Muscle layer of colon (tissue), 2 donors: ENCODE data around the gene OR12D1.

Experiments used
- H3K27ac ChIP-seq: one replicate; pipeline ENCODE4 v1.7.0; 2013; ENCODE audit warnings: low read depth, mild to moderate bottlenecking, low read length, moderate library complexity
- H3K27me3 ChIP-seq, 2 donors: one replicate each; pipeline ENCODE4 v1.7.0; 2013; ENCODE audit warnings: low read length in 2 of 2, mild to moderate bottlenecking in 2 of 2; ENCODE audit not compliant: insufficient read depth in 2 of 2, control insufficient read depth in 1 of 2
- H3K36me3 ChIP-seq: one replicate; pipeline ENCODE4 v1.7.0; 2013; ENCODE audit warnings: mild to moderate bottlenecking, low read length; ENCODE audit not compliant: insufficient read depth
- H3K4me1 ChIP-seq: one replicate; pipeline ENCODE4 v1.7.0; 2013; ENCODE audit warnings: mild to moderate bottlenecking, low read length; ENCODE audit not compliant: insufficient read depth
- H3K4me3 ChIP-seq, 2 donors: one replicate each; pipeline ENCODE4 v1.7.0; 2013; ENCODE audit warnings: low read length in 2 of 2, low read depth in 1 of 2, mild to moderate bottlenecking in 1 of 2, moderate library complexity in 1 of 2
- H3K9ac ChIP-seq: one replicate; pipeline ENCODE4 v1.7.0; 2013; ENCODE audit warnings: low read length
- H3K9me3 ChIP-seq: one replicate; pipeline ENCODE4 v1.7.0; 2013; ENCODE audit warnings: mild to moderate bottlenecking, low read length
- donor health status: abdominal sarcoma.
- donor health status: Adenocarcinoma of cecum.

Gene OR12D1

GRCh38 chr6:29414588-29414987, at the start of gene OR12D1:
OR12D1 (plus strand) TSS chr6:29414928.
- Histone ChIP-seq H3K27ac (no peak within 1 kb of the TSS), H3K36me3 (no peaks in the 10 kb centered on the region), H3K27me3 (no peaks in the 10 kb centered on the region), H3K9me3 (no peaks in the 10 kb centered on the region), H3K4me1 (no peaks in the 10 kb centered on the region), H3K4me3 (no peak within 1 kb of the TSS), H3K9ac (no peak within 1 kb of the TSS)

GRCh38 chr6:29368765-29369164, 46.0 kb upstream of the OR12D1 start, which contains the start of gene OR5V1:
OR5V1 (minus strand) TSS chr6:29368865; CDS start chr6:29356195, 12,670 bp downstream.
- H3K9me3 ChIP-seq, result no peaks in the 10 kb centered on the region
- no peaks in the 10 kb centered on the region for H3K4me1 ChIP-seq
- H3K27me3 ChIP-seq, result no peaks in the 10 kb centered on the region
- no peak within 1 kb of the TSS for H3K4me3 ChIP-seq
- no peak within 1 kb of the TSS for H3K27ac ChIP-seq
- no peaks in the 10 kb centered on the region for H3K36me3 ChIP-seq
- H3K9ac ChIP-seq, result no peak within 1 kb of the TSS

- Histone ChIP-seq H3K4me1 (no peaks in the 10 kb centered on the region), H3K9ac (no peak within 1 kb of the TSS), H3K4me3 (no peak within 1 kb of the TSS), H3K9me3 (no peaks in the 10 kb centered on the region), H3K27ac (no peak within 1 kb of the TSS), H3K27me3 (no peaks in the 10 kb centered on the region), H3K36me3 (no peaks in the 10 kb centered on the region)
Observed at GRCh38 chr6:29375191-29375590, 39.5 kb upstream of the OR12D1 start, which contains the start of gene OR12D3. OR12D3 (minus strand) TSS chr6:29375291; CDS start chr6:29375287, 4 bp downstream.

- Histone ChIP-seq H3K4me1 (no peaks in the 10 kb centered on the region), H3K27me3 (no peaks in the 10 kb centered on the region), H3K9ac (no peak overlapping the region), H3K9me3 (no peaks in the 10 kb centered on the region), H3K4me3 (no peak overlapping the region), H3K27ac (no peak overlapping the region), H3K36me3 (no peaks in the 10 kb centered on the region)
Observed at GRCh38 chr6:29376003-29376402, 38.7 kb upstream of the OR12D1 start.

- Histone ChIP-seq H3K36me3 (no peaks in the 10 kb centered on the region), H3K4me3 (no peak overlapping the region), H3K4me1 (no peaks in the 10 kb centered on the region), H3K9ac (no peak overlapping the region), H3K27me3 (no peaks in the 10 kb centered on the region), H3K9me3 (no peaks in the 10 kb centered on the region), H3K27ac (no peak overlapping the region)
Observed at GRCh38 chr6:29388533-29388932, 26.2 kb upstream of the OR12D1 start.

- H3K27me3 ChIP-seq, result no peaks in the 10 kb centered on the region
- H3K36me3 ChIP-seq, result no peaks in the 10 kb centered on the region
- no peak within 1 kb of the TSS for H3K27ac ChIP-seq
- no peak within 1 kb of the TSS for H3K4me3 ChIP-seq
- no peaks in the 10 kb centered on the region for H3K4me1 ChIP-seq
- H3K9me3 ChIP-seq, result no peaks in the 10 kb centered on the region
- H3K9ac ChIP-seq, result no peak within 1 kb of the TSS
Observed at GRCh38 chr6:29395331-29395730, 19.4 kb upstream of the OR12D1 start, which contains the start of gene OR12D2. OR12D2 (plus strand) TSS chr6:29395631; CDS start chr6:29396700, 1,069 bp downstream.

GRCh38 chr6:29399525-29399924, 15.2 kb upstream of the OR12D1 start:
- H3K4me1 ChIP-seq, result no peaks in the 10 kb centered on the region
- H3K4me3 ChIP-seq, result no peak overlapping the region
- H3K27ac ChIP-seq, result no peak overlapping the region
- no peaks in the 10 kb centered on the region for H3K36me3 ChIP-seq
- H3K27me3 ChIP-seq, result no peaks in the 10 kb centered on the region
- H3K9me3 ChIP-seq, result no peaks in the 10 kb centered on the region
- no peak overlapping the region for H3K9ac ChIP-seq

GRCh38 chr6:29403801-29404200, 10.9 kb upstream of the OR12D1 start:
- Histone ChIP-seq H3K4me1 (no peaks in the 10 kb centered on the region), H3K36me3 (no peaks in the 10 kb centered on the region), H3K4me3 (no peak overlapping the region), H3K27ac (no peak overlapping the region), H3K9ac (no peak overlapping the region), H3K9me3 (no peaks in the 10 kb centered on the region), H3K27me3 (no peaks in the 10 kb centered on the region)

- H3K4me3 ChIP-seq, result no peak overlapping the region
- no peaks in the 10 kb centered on the region for H3K9me3 ChIP-seq
- H3K9ac ChIP-seq, result no peak overlapping the region
- H3K4me1 ChIP-seq, result no peaks in the 10 kb centered on the region
- H3K27me3 ChIP-seq, result no peaks in the 10 kb centered on the region
- H3K27ac ChIP-seq, result no peak overlapping the region
- H3K36me3 ChIP-seq, result no peaks in the 10 kb centered on the region
Observed at GRCh38 chr6:29419516-29419915, 4.8 kb downstream of the OR12D1 start.

GRCh38 chr6:29424168-29424567, 9.4 kb downstream of the OR12D1 start:
- no peaks in the 10 kb centered on the region for H3K27me3 ChIP-seq
- no peaks in the 10 kb centered on the region for H3K9me3 ChIP-seq
- no peaks in the 10 kb centered on the region for H3K36me3 ChIP-seq
- no peak overlapping the region for H3K4me3 ChIP-seq
- H3K4me1 ChIP-seq, result no peaks in the 10 kb centered on the region
- no peak overlapping the region for H3K27ac ChIP-seq
- H3K9ac ChIP-seq, result no peak overlapping the region

GRCh38 chr6:29424575-29424974, 9.8 kb downstream of the OR12D1 start:
- Histone ChIP-seq H3K36me3 (no peaks in the 10 kb centered on the region), H3K4me3 (no peak overlapping the region), H3K9ac (no peak overlapping the region), H3K27me3 (no peaks in the 10 kb centered on the region), H3K27ac (no peak overlapping the region), H3K4me1 (no peaks in the 10 kb centered on the region), H3K9me3 (no peaks in the 10 kb centered on the region)

GRCh38 chr6:29425075-29425474, 10.3 kb downstream of the OR12D1 start:
- H3K27ac ChIP-seq, result no peak overlapping the region
- no peak overlapping the region for H3K4me3 ChIP-seq
- no peaks in the 10 kb centered on the region for H3K27me3 ChIP-seq
- no peaks in the 10 kb centered on the region for H3K4me1 ChIP-seq
- H3K9ac ChIP-seq, result no peak overlapping the region
- no peaks in the 10 kb centered on the region for H3K9me3 ChIP-seq
- no peaks in the 10 kb centered on the region for H3K36me3 ChIP-seq
